ENCODE results near the gene DISC1. TPM values are rescaled to one million over a fixed set of nuclear protein-coding genes. Genes with fewer than 3 reads are reported as not detected.

DISC1 gene
- total RNA-seq, 1 experiment from 2014 or later = 13.5 TPM

DNA sequence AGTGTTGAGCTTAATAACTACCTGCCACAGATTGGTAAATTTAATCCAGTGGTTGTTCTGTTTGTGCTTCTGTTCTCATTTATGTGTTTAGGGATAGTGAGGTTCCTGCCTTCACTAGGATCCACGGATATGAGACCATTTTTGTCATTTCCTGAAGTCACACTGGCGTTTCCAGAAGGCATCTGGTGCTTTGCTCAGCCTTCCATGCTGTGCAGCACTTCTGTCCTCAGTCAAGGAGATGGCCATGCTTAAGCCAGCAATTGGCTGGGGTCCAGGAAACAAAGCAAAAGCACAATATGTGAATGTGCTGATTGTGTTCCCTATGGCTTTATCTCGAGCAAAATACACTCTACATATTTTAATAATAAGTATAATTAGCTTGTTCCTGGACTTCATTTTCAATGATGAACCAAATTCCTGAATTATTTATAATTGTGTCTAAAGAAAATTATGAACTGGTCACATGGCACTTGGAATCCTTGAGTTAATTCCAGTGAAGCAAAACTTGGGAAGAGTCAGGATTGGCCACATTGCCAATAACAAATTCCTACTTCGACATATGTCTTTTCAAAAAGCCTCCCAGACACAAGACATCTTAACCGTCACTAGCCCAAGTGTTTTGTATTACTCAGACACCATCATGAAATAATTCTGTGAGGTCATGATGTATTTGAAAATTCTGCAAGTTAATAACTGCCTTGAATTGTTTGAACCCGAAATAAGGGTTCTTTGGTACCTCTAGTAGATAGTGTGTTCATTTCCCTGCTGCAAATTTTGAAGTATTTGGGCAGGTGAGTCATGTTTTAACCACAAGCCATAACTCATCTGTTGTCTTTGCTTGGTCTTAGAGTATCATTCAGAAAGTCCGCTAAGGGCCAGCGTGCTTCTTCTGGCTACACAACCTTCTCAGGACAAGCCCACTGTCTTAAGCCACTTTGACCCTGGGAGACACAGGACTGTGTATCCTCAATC, 412.4 kb downstream of the DISC1 start:
- no peak for DNase-seq
- Histone ChIP-seq H3K36me3 (ENCODE audit: control insufficient read depth, insufficient read depth, low read length) (no peaks in the 10 kb centered on the region), H3K4me3 (ENCODE audit: low read depth, low read length) (no peak overlapping the region), H3K27me3 (replicated peaks; ENCODE audit: control insufficient read depth, insufficient read depth, low read length) (no peaks in the 10 kb centered on the region), H3K9me3 (no peaks in the 10 kb centered on the region), H3K4me1 (no peaks in the 10 kb centered on the region)
- CTCF ChIA-PET = no interaction called here
- no TSS peak for BruUV-seq (replicated peaks)
- POLR2A ChIA-PET = no interaction called here
- Mint-ChIP-seq H3K27me3 (ENCODE audit: insufficient read depth, unreplicated experiment) (peaks cover 3% of the 10 kb centered on the region), H3K36me3 (ENCODE audit: insufficient read depth, unreplicated experiment) (no peaks in the 10 kb centered on the region), H3K27ac (ENCODE audit: unreplicated experiment) (no peak overlapping the region), H3K4me3 (ENCODE audit: unreplicated experiment) (no peak overlapping the region), H3K4me1 (ENCODE audit: low read depth, unreplicated experiment) (no peaks in the 10 kb centered on the region), H3K9me3 (ENCODE audit: unreplicated experiment) (no peaks in the 10 kb centered on the region)
- TF ChIP-seq, protein P1, sequence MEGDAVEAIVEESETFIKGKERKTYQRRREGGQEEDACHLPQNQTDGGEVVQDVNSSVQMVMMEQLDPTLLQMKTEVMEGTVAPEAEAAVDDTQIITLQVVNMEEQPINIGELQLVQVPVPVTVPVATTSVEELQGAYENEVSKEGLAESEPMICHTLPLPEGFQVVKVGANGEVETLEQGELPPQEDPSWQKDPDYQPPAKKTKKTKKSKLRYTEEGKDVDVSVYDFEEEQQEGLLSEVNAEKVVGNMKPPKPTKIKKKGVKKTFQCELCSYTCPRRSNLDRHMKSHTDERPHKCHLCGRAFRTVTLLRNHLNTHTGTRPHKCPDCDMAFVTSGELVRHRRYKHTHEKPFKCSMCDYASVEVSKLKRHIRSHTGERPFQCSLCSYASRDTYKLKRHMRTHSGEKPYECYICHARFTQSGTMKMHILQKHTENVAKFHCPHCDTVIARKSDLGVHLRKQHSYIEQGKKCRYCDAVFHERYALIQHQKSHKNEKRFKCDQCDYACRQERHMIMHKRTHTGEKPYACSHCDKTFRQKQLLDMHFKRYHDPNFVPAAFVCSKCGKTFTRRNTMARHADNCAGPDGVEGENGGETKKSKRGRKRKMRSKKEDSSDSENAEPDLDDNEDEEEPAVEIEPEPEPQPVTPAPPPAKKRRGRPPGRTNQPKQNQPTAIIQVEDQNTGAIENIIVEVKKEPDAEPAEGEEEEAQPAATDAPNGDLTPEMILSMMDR (IDR thresholded peaks at IDR 0.05; ENCODE audit: insufficient read depth in 1 of 2, low read depth in 1 of 2, low read length in 1 of 2, severe bottlenecking in 1 of 2, unreplicated experiment in 1 of 2) = no peak
- intact Hi-C loops (cut with micrococcal nuclease; ENCODE audit: unreplicated experiment) = no loop called here

DNA sequence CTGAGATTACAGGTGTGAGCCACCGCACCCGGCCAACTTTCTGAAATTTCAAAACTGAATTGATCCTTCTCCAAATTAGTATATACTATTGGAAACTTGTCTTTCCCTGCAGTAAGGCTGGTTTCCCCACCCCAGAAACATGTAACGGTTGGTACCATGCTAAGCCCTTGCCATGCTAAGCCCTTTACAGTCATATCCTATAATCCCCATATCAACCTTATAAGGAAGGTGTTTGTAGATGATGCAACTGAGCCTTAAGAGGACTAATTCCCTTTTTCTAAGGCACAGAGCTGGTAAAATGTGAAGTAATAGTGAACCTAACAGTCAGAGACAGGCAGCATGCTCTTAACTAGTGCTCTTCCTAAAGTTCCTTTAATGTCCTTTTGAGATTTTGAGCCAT, 413.7 kb downstream of the DISC1 start:
- intact Hi-C loops (cut with micrococcal nuclease; ENCODE audit: unreplicated experiment) = no loop called here
- no peak overlapping the region for H3K4me3 Mint-ChIP-seq (ENCODE audit: unreplicated experiment)
- POLR2A ChIA-PET = no interaction called here

DNA sequence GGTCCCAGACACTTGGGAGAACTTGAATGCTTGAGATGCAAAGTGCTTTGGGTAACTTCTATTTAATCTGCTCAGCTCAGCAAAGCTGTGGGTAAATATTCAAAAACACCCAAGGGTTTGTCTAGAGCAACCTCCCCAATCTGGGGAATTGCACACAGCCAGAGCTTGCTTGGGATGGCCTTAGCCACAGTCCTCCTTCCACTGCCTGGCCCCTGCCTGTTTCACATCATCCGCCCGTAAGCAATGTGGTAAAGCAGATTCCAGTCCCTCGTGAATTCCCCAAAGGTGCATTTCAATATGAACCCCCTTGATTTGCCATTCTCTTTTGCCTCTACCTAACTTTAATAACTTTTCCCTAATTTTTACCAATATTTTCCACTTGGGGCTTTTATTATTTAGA, 418.1 kb downstream of the DISC1 start:
- TF ChIP-seq, protein P1 (IDR thresholded peaks at IDR 0.05; ENCODE audit: insufficient read depth in 1 of 2, low read depth in 1 of 2, low read length in 1 of 2, severe bottlenecking in 1 of 2, unreplicated experiment in 1 of 2) = no peak
- Mint-ChIP-seq H3K27me3 (ENCODE audit: insufficient read depth, unreplicated experiment) (peaks cover 15% of the 10 kb centered on the region), H3K27ac (ENCODE audit: unreplicated experiment) (no peak overlapping the region), H3K4me3 (ENCODE audit: unreplicated experiment) (no peak overlapping the region), H3K9me3 (ENCODE audit: unreplicated experiment) (peaks cover 9% of the 10 kb centered on the region), H3K4me1 (ENCODE audit: low read depth, unreplicated experiment) (no peaks in the 10 kb centered on the region), H3K36me3 (ENCODE audit: insufficient read depth, unreplicated experiment) (no peaks in the 10 kb centered on the region)
- intact Hi-C loops (cut with micrococcal nuclease; ENCODE audit: unreplicated experiment) = no loop called here
- H3K27me3 ChIP-seq (replicated peaks; ENCODE audit: control insufficient read depth, insufficient read depth, low read length) = no peaks in the 10 kb centered on the region
- H3K9me3 ChIP-seq = no peaks in the 10 kb centered on the region
- no peak overlapping the region for H3K4me3 ChIP-seq (ENCODE audit: low read depth, low read length)
- H3K36me3 ChIP-seq (ENCODE audit: control insufficient read depth, insufficient read depth, low read length) = no peaks in the 10 kb centered on the region
- no TSS peak for BruUV-seq (replicated peaks)
- CTCF ChIA-PET = interaction anchor here (0.5 kb wide), 1 partner anchor 1177 kb away, joined by 3 read pairs; the partner anchor contains the start of gene C1orf198
- DNase-seq = no peak
- POLR2A ChIA-PET = no interaction called here
- no peaks in the 10 kb centered on the region for H3K4me1 ChIP-seq

More for the DNA sequence above, 413.7 kb downstream of the DISC1 start:
- Mint-ChIP-seq H3K4me1 (ENCODE audit: low read depth, unreplicated experiment) (no peaks in the 10 kb centered on the region), H3K36me3 (ENCODE audit: insufficient read depth, unreplicated experiment) (no peaks in the 10 kb centered on the region), H3K9me3 (ENCODE audit: unreplicated experiment) (no peaks in the 10 kb centered on the region), H3K27ac (ENCODE audit: unreplicated experiment) (no peak overlapping the region), H3K27me3 (ENCODE audit: insufficient read depth, unreplicated experiment) (peaks cover 3% of the 10 kb centered on the region)
- no peaks in the 10 kb centered on the region for H3K36me3 ChIP-seq (ENCODE audit: control insufficient read depth, insufficient read depth, low read length)
- no peaks in the 10 kb centered on the region for H3K4me1 ChIP-seq
- no peaks in the 10 kb centered on the region for H3K27me3 ChIP-seq (replicated peaks; ENCODE audit: control insufficient read depth, insufficient read depth, low read length)
- H3K9me3 ChIP-seq = no peaks in the 10 kb centered on the region
- TF ChIP-seq, protein P1 (IDR thresholded peaks at IDR 0.05; ENCODE audit: insufficient read depth in 1 of 2, low read depth in 1 of 2, low read length in 1 of 2, severe bottlenecking in 1 of 2, unreplicated experiment in 1 of 2) = no peak
- CTCF ChIA-PET = no interaction called here
- no TSS peak for BruUV-seq (replicated peaks)
- no peak overlapping the region for H3K4me3 ChIP-seq (ENCODE audit: low read depth, low read length)
- no peak for DNase-seq

All from Caco-2 (cell line).